Measurements from ENCODE around the gene S100A7.

Gene S100A7

GRCh38 chr1:153460551-153460950 is at the start of gene S100A7:
TSS of gene S100A7 (minus strand) at chr1:153460651. CDS start at chr1:153459013, 1,638 bp downstream.
- H3K4me1 ChIP-seq (ENCODE audit: control insufficient read depth in 5 of 5, insufficient read depth in 5 of 5, low read length in 5 of 5), result no peaks in the 10 kb centered on the region
- no peak within 1 kb of the TSS for H3K9ac ChIP-seq (ENCODE audit: low read length in 5 of 5)
- H3K9me3 ChIP-seq (ENCODE audit: control insufficient read depth in 5 of 5, low read length in 5 of 5), result no peaks in the 10 kb centered on the region
- H3K27ac ChIP-seq (ENCODE audit: low read depth, low read length), result no peak within 1 kb of the TSS
- no peaks in the 10 kb centered on the region for H3K36me3 ChIP-seq (ENCODE audit: control insufficient read depth in 5 of 5, insufficient read depth in 5 of 5, low read length in 5 of 5)
- H3K4me3 ChIP-seq (ENCODE audit: low read depth in 1 of 5, low read length in 5 of 5), result no peak within 1 kb of the TSS
- H3K27me3 ChIP-seq (ENCODE audit: control insufficient read depth in 5 of 5, insufficient read depth in 4 of 5, low read length in 5 of 5), result peaks cover 0 to 6% (median 2%) of the 10 kb centered on the region in 5 donors

GRCh38 chr1:153509729-153510354 is 49.4 kb upstream of the S100A7 start:
- no peak overlapping the region for H3K4me3 ChIP-seq (ENCODE audit: low read depth in 1 of 5, low read length in 5 of 5)
- H3K27ac ChIP-seq (ENCODE audit: low read depth, low read length), result no peak overlapping the region
- no peaks in the 10 kb centered on the region for H3K9me3 ChIP-seq (ENCODE audit: control insufficient read depth in 5 of 5, low read length in 5 of 5)
- peaks cover 9 to 26% (median 23%) of the 10 kb centered on the region in 5 donors for H3K4me1 ChIP-seq (ENCODE audit: control insufficient read depth in 5 of 5, insufficient read depth in 5 of 5, low read length in 5 of 5)
- no peak overlapping the region for H3K9ac ChIP-seq (ENCODE audit: low read length in 5 of 5)
- H3K36me3 ChIP-seq (ENCODE audit: control insufficient read depth in 5 of 5, insufficient read depth in 5 of 5, low read length in 5 of 5), result no peaks in the 10 kb centered on the region
- H3K27me3 ChIP-seq (ENCODE audit: control insufficient read depth in 5 of 5, insufficient read depth in 4 of 5, low read length in 5 of 5), result no peaks in the 10 kb centered on the region

- Histone ChIP-seq H3K4me3 (ENCODE audit: low read depth in 1 of 5, low read length in 5 of 5) (no peak overlapping the region), H3K27me3 (ENCODE audit: control insufficient read depth in 5 of 5, insufficient read depth in 4 of 5, low read length in 5 of 5) (no peaks in the 10 kb centered on the region), H3K27ac (ENCODE audit: low read depth, low read length) (no peak overlapping the region), H3K9ac (ENCODE audit: low read length in 5 of 5) (no peak overlapping the region), H3K4me1 (ENCODE audit: control insufficient read depth in 5 of 5, insufficient read depth in 5 of 5, low read length in 5 of 5) (peaks cover 9 to 26% (median 23%) of the 10 kb centered on the region in 5 donors), H3K9me3 (ENCODE audit: control insufficient read depth in 5 of 5, low read length in 5 of 5) (no peaks in the 10 kb centered on the region), H3K36me3 (ENCODE audit: control insufficient read depth in 5 of 5, insufficient read depth in 5 of 5, low read length in 5 of 5) (no peaks in the 10 kb centered on the region)
Measured at GRCh38 chr1:153509036-153509435, 48.6 kb upstream of the S100A7 start.

GRCh38 chr1:153507926-153508583 is 47.6 kb upstream of the S100A7 start:
- H3K9ac ChIP-seq (ENCODE audit: low read length in 5 of 5), result peak overlapping the region in 2 of 5 donors; percentile 43 to 68
- H3K4me3 ChIP-seq (ENCODE audit: low read depth in 1 of 5, low read length in 5 of 5), result no peak overlapping the region
- H3K36me3 ChIP-seq (ENCODE audit: control insufficient read depth in 5 of 5, insufficient read depth in 5 of 5, low read length in 5 of 5), result no peaks in the 10 kb centered on the region
- H3K4me1 ChIP-seq (ENCODE audit: control insufficient read depth in 5 of 5, insufficient read depth in 5 of 5, low read length in 5 of 5), result peaks cover 9 to 26% (median 23%) of the 10 kb centered on the region in 5 donors
- H3K27me3 ChIP-seq (ENCODE audit: control insufficient read depth in 5 of 5, insufficient read depth in 4 of 5, low read length in 5 of 5), result no peaks in the 10 kb centered on the region
- H3K9me3 ChIP-seq (ENCODE audit: control insufficient read depth in 5 of 5, low read length in 5 of 5), result no peaks in the 10 kb centered on the region
- H3K27ac ChIP-seq (ENCODE audit: low read depth, low read length), result peak overlapping the region; percentile 86

GRCh38 chr1:153506831-153507413 is 46.5 kb upstream of the S100A7 start:
- Histone ChIP-seq H3K4me3 (ENCODE audit: low read depth in 1 of 5, low read length in 5 of 5) (peak overlapping the region in 1 of 5 donors; percentile 31), H3K36me3 (ENCODE audit: control insufficient read depth in 5 of 5, insufficient read depth in 5 of 5, low read length in 5 of 5) (no peaks in the 10 kb centered on the region), H3K9ac (ENCODE audit: low read length in 5 of 5) (peak overlapping the region in 3 of 5 donors; percentile 13 to 68 (median 43)), H3K27ac (ENCODE audit: low read depth, low read length) (peak overlapping the region; percentile 86), H3K9me3 (ENCODE audit: control insufficient read depth in 5 of 5, low read length in 5 of 5) (no peaks in the 10 kb centered on the region), H3K4me1 (ENCODE audit: control insufficient read depth in 5 of 5, insufficient read depth in 5 of 5, low read length in 5 of 5) (peaks cover 9 to 26% (median 23%) of the 10 kb centered on the region in 5 donors), H3K27me3 (ENCODE audit: control insufficient read depth in 5 of 5, insufficient read depth in 4 of 5, low read length in 5 of 5) (no peaks in the 10 kb centered on the region)

GRCh38 chr1:153506386-153506785 is 45.9 kb upstream of the S100A7 start:
- Histone ChIP-seq H3K4me1 (ENCODE audit: control insufficient read depth in 5 of 5, insufficient read depth in 5 of 5, low read length in 5 of 5) (peaks cover 9 to 26% (median 23%) of the 10 kb centered on the region in 5 donors), H3K4me3 (ENCODE audit: low read depth in 1 of 5, low read length in 5 of 5) (peak overlapping the region in 2 of 5 donors; percentile 0 to 31), H3K27ac (ENCODE audit: low read depth, low read length) (peak overlapping the region; percentile 86), H3K9ac (ENCODE audit: low read length in 5 of 5) (no peak overlapping the region), H3K36me3 (ENCODE audit: control insufficient read depth in 5 of 5, insufficient read depth in 5 of 5, low read length in 5 of 5) (no peaks in the 10 kb centered on the region), H3K9me3 (ENCODE audit: control insufficient read depth in 5 of 5, low read length in 5 of 5) (no peaks in the 10 kb centered on the region), H3K27me3 (ENCODE audit: control insufficient read depth in 5 of 5, insufficient read depth in 4 of 5, low read length in 5 of 5) (no peaks in the 10 kb centered on the region)

GRCh38 chr1:153505576-153505975 is 45.1 kb upstream of the S100A7 start:
- no peak overlapping the region for H3K9ac ChIP-seq (ENCODE audit: low read length in 5 of 5)
- no peaks in the 10 kb centered on the region for H3K9me3 ChIP-seq (ENCODE audit: control insufficient read depth in 5 of 5, low read length in 5 of 5)
- H3K4me3 ChIP-seq (ENCODE audit: low read depth in 1 of 5, low read length in 5 of 5), result no peak overlapping the region
- H3K27me3 ChIP-seq (ENCODE audit: control insufficient read depth in 5 of 5, insufficient read depth in 4 of 5, low read length in 5 of 5), result no peaks in the 10 kb centered on the region
- H3K36me3 ChIP-seq (ENCODE audit: control insufficient read depth in 5 of 5, insufficient read depth in 5 of 5, low read length in 5 of 5), result no peaks in the 10 kb centered on the region
- no peak overlapping the region for H3K27ac ChIP-seq (ENCODE audit: low read depth, low read length)
- H3K4me1 ChIP-seq (ENCODE audit: control insufficient read depth in 5 of 5, insufficient read depth in 5 of 5, low read length in 5 of 5), result peaks cover 9 to 26% (median 23%) of the 10 kb centered on the region in 5 donors

GRCh38 chr1:153503766-153504165 is 43.3 kb upstream of the S100A7 start:
- Histone ChIP-seq H3K36me3 (ENCODE audit: control insufficient read depth in 5 of 5, insufficient read depth in 5 of 5, low read length in 5 of 5) (no peaks in the 10 kb centered on the region), H3K9me3 (ENCODE audit: control insufficient read depth in 5 of 5, low read length in 5 of 5) (no peaks in the 10 kb centered on the region), H3K4me1 (ENCODE audit: control insufficient read depth in 5 of 5, insufficient read depth in 5 of 5, low read length in 5 of 5) (peaks cover 9 to 26% (median 23%) of the 10 kb centered on the region in 5 donors), H3K9ac (ENCODE audit: low read length in 5 of 5) (no peak overlapping the region), H3K4me3 (ENCODE audit: low read depth in 1 of 5, low read length in 5 of 5) (no peak overlapping the region), H3K27ac (ENCODE audit: low read depth, low read length) (no peak overlapping the region), H3K27me3 (ENCODE audit: control insufficient read depth in 5 of 5, insufficient read depth in 4 of 5, low read length in 5 of 5) (no peaks in the 10 kb centered on the region)

- no peaks in the 10 kb centered on the region for H3K9me3 ChIP-seq (ENCODE audit: control insufficient read depth in 5 of 5, low read length in 5 of 5)
- no peak overlapping the region for H3K27ac ChIP-seq (ENCODE audit: low read depth, low read length)
- no peaks in the 10 kb centered on the region for H3K27me3 ChIP-seq (ENCODE audit: control insufficient read depth in 5 of 5, insufficient read depth in 4 of 5, low read length in 5 of 5)
- no peak overlapping the region for H3K9ac ChIP-seq (ENCODE audit: low read length in 5 of 5)
- no peaks in the 10 kb centered on the region for H3K36me3 ChIP-seq (ENCODE audit: control insufficient read depth in 5 of 5, insufficient read depth in 5 of 5, low read length in 5 of 5)
- H3K4me3 ChIP-seq (ENCODE audit: low read depth in 1 of 5, low read length in 5 of 5), result no peak overlapping the region
- H3K4me1 ChIP-seq (ENCODE audit: control insufficient read depth in 5 of 5, insufficient read depth in 5 of 5, low read length in 5 of 5), result peaks cover 0 to 2% (median 0%) of the 10 kb centered on the region in 5 donors
Measured at GRCh38 chr1:153498746-153499145, 38.3 kb upstream of the S100A7 start.

GRCh38 chr1:153495536-153495935 is 35.1 kb upstream of the S100A7 start:
- no peaks in the 10 kb centered on the region for H3K9me3 ChIP-seq (ENCODE audit: control insufficient read depth in 5 of 5, low read length in 5 of 5)
- no peak overlapping the region for H3K27ac ChIP-seq (ENCODE audit: low read depth, low read length)
- H3K4me3 ChIP-seq (ENCODE audit: low read depth in 1 of 5, low read length in 5 of 5), result no peak overlapping the region
- no peaks in the 10 kb centered on the region for H3K27me3 ChIP-seq (ENCODE audit: control insufficient read depth in 5 of 5, insufficient read depth in 4 of 5, low read length in 5 of 5)
- H3K36me3 ChIP-seq (ENCODE audit: control insufficient read depth in 5 of 5, insufficient read depth in 5 of 5, low read length in 5 of 5), result no peaks in the 10 kb centered on the region
- peaks cover 2 to 9% (median 7%) of the 10 kb centered on the region in 5 donors for H3K4me1 ChIP-seq (ENCODE audit: control insufficient read depth in 5 of 5, insufficient read depth in 5 of 5, low read length in 5 of 5)
- H3K9ac ChIP-seq (ENCODE audit: low read length in 5 of 5), result no peak overlapping the region
